SK-N-SH (cell line): ENCODE data around the gene PGAM2. TPM values are rescaled to one million over a fixed set of nuclear protein-coding genes. Genes with fewer than 3 reads are reported as not detected.

Source experiments
- CTCF ChIA-PET: fragments of 300-600, 350-600 bp; formaldehyde crosslinking; extraction: SDS; loops from one replicate; lab custom pipeline; 2021; lab: Yijun Ruan, JAX
- POLR2A ChIA-PET: fragments of 350-600 bp; sonication (Branson Sonifier 250); formaldehyde crosslinking; extraction: SDS; loops from one replicate; lab custom pipeline; 2020; ENCODE audit warnings: antibody characterized with exemption, inconsistent platforms; lab: Yijun Ruan, JAX
- DNase-seq: peaks from one replicate; pipeline ENCODE4 v3.0.0; 2012
- H2AFZ ChIP-seq: fragments of 200-600 bp; sonication (generic); 2 replicates; pipeline ENCODE4 v1.8.1; 2016; ENCODE audit warnings: antibody characterized with exemption, mild to moderate bottlenecking, low read depth
- H3F3A ChIP-seq: fragments of 200-600 bp; sonication (generic); replicated peaks from 2 replicates; pipeline ENCODE3; 2016; ENCODE audit warnings: antibody characterized with exemption, mild to moderate bottlenecking; ENCODE audit not compliant: insufficient read depth
- H3K27ac ChIP-seq, 2 experiments: fragments of 200-500 bp in 1 of 2; fragments of 200-600 bp in 1 of 2; sonication (Bioruptor generic) in 1 of 2; sonication (generic), shearing (Covaris generic) in 1 of 2; 2 replicates each; pipeline versions ENCODE4 v1.5.1 to v1.6.1; 2014 to 2016; ENCODE audit warnings: low read depth in 2 of 2, inconsistent platforms in 1 of 2, low read length in 1 of 2, mild to moderate bottlenecking in 1 of 2, mixed read lengths in 1 of 2
- H3K27me3 ChIP-seq: fragments of 200-600 bp; sonication (generic), shearing (Covaris generic); 2 replicates; pipeline ENCODE4 v1.6.1; 2016; ENCODE audit warnings: mixed run types; ENCODE audit not compliant: insufficient read depth
- H3K36me3 ChIP-seq, 2 experiments: fragments of 200-500 bp in 1 of 2; fragments of 200-600 bp in 1 of 2; sonication (Bioruptor generic) in 1 of 2; sonication (generic) in 1 of 2; replicated peaks in 1 of 2; 2 replicates each; pipeline versions ENCODE3 to v1.5.1; 2014 to 2016; ENCODE audit warnings: low read length in 1 of 2, mild to moderate bottlenecking in 1 of 2; ENCODE audit not compliant: insufficient read depth in 2 of 2, control insufficient read depth in 1 of 2
- H3K4me1 ChIP-seq, 2 experiments: fragments of 200-500 bp in 1 of 2; fragments of 200-600 bp in 1 of 2; sonication (Bioruptor generic) in 1 of 2; sonication (generic), shearing (Covaris generic) in 1 of 2; 2 replicates each; pipeline versions ENCODE4 v1.5.1 to v1.6.1; 2014 to 2016; ENCODE audit warnings: low read depth in 1 of 2, low read length in 1 of 2, mixed run types in 1 of 2; ENCODE audit not compliant: insufficient read depth in 2 of 2, control insufficient read depth in 1 of 2
- H3K4me2 ChIP-seq: fragments of 200-600 bp; sonication (generic), shearing (Covaris generic); 2 replicates; pipeline ENCODE4 v1.6.1; 2017; ENCODE audit warnings: mixed run types
- H3K4me3 ChIP-seq, 2 experiments: fragments of 200-500 bp in 1 of 2; fragments of 200-600 bp in 1 of 2; sonication (Bioruptor generic) in 1 of 2; sonication (generic), shearing (Covaris generic) in 1 of 2; 2 replicates each; pipeline versions ENCODE4 v1.5.1 to v1.8.1; 2014 to 2016; ENCODE audit warnings: low read depth in 2 of 2, inconsistent platforms in 1 of 2, low read length in 1 of 2, mild to moderate bottlenecking in 1 of 2, mixed read lengths in 1 of 2, moderate library complexity in 1 of 2
- H3K79me2 ChIP-seq: fragments of 200-600 bp; sonication (generic); 2 replicates; pipeline ENCODE4 v1.8.1; 2017; ENCODE audit warnings: mild to moderate bottlenecking; ENCODE audit not compliant: insufficient read depth
- H3K9ac ChIP-seq: fragments of 200-600 bp; sonication (generic); 2 replicates; pipeline ENCODE4 v1.6.1; 2017; ENCODE audit warnings: mixed run types
- H3K9me2 ChIP-seq: fragments of 200-600 bp; sonication (generic); 2 replicates; pipeline ENCODE4 v1.6.1; 2017; ENCODE audit warnings: mixed run types
- H3K9me3 ChIP-seq: fragments of 200-600 bp; sonication (generic); 2 replicates; pipeline ENCODE4 v1.6.1; 2017; ENCODE audit warnings: mixed run types, mild to moderate bottlenecking, moderate library complexity
- H4K20me1 ChIP-seq: fragments of 200-600 bp; sonication (generic); 2 replicates; pipeline ENCODE4 v1.6.1; 2017; ENCODE audit warnings: mild to moderate bottlenecking, mixed run types; ENCODE audit not compliant: insufficient read depth
- CTCF ChIP-seq: fragments of 200-600 bp; sonication (generic); IDR thresholded peaks from 2 replicates; pipeline ENCODE4 v1.6.1; 2017; ENCODE audit warnings: antibody characterized with exemption, mild to moderate bottlenecking, moderate library complexity
- FOXJ3 ChIP-seq: sonication (generic); formaldehyde crosslinking; IDR thresholded peaks from 2 replicates; pipeline ENCODE4 v1.5.1; 2020; ENCODE audit warnings: mild to moderate bottlenecking, missing genetic modification reagents
- IRF3 ChIP-seq: fragments of 150-350 bp; IDR thresholded peaks from 2 replicates; pipeline ENCODE4 v1.6.1; 2016; ENCODE audit warnings: mild to moderate bottlenecking, low read depth, low read length
- MXI1 ChIP-seq: IDR thresholded peaks from 2 replicates; pipeline ENCODE4 v1.6.1; 2012; ENCODE audit warnings: mild to moderate bottlenecking, low read depth, low read length, improper control_type of control experiment
- NFIC ChIP-seq: IDR thresholded peaks from 2 replicates; pipeline ENCODE4 v1.4.0; 2012; ENCODE audit warnings: borderline replicate concordance
- NRF1 ChIP-seq: IDR thresholded peaks from 2 replicates; pipeline ENCODE4 v1.6.1; 2012; ENCODE audit warnings: low read depth, mild to moderate bottlenecking, low read length
- RCOR1 ChIP-seq: fragments of 150-350 bp; IDR thresholded peaks from 2 replicates; pipeline ENCODE4 v1.6.1; 2017; ENCODE audit warnings: antibody characterized with exemption, low read length
- RXRA ChIP-seq: IDR thresholded peaks from 2 replicates; pipeline ENCODE4 v1.4.0; 2012; ENCODE audit warnings: low read depth, mild to moderate bottlenecking, borderline replicate concordance
- SMC3 ChIP-seq: IDR thresholded peaks from 2 replicates; pipeline ENCODE4 v1.6.1; 2012; ENCODE audit warnings: low read depth, low read length, improper control_type of control experiment
- TEAD4 ChIP-seq: IDR thresholded peaks from 2 replicates; pipeline ENCODE4 v1.4.0; 2012; ENCODE audit warnings: mild to moderate bottlenecking, borderline replicate concordance; ENCODE audit not compliant: insufficient read depth
- USF1 ChIP-seq: IDR thresholded peaks from 2 replicates; pipeline ENCODE4 v1.4.0; 2012; ENCODE audit warnings: low read depth, borderline replicate concordance
- USF2 ChIP-seq: fragments of 150-350 bp; IDR thresholded peaks from 2 replicates; pipeline ENCODE4 v1.6.1; 2017; ENCODE audit warnings: antibody characterized with exemption, low read length, low read depth, borderline replicate concordance
- YY1 ChIP-seq: IDR thresholded peaks from 2 replicates; pipeline ENCODE4 v1.4.0; 2012; ENCODE audit warnings: low read depth, mild to moderate bottlenecking
- WGBS: methylation state at CpG from one replicate; pipeline ENCODE4 v1.1.6; 2017; ENCODE audit warnings: low lambda C conversion rate; 5-methylcytosine and 5-hydroxymethylcytosine counted together
- polyA plus RNA-seq, 3 experiments: library from polyadenylated mRNA; depleted of rRNA; stranded (reverse); fragments of >200 nt; gene quantifications; 2 replicates each; pipeline ENCODE4 v1.2.3, GENCODE V29; 2012
- TF ChIP-seq, protein P1 (sequence below): IDR thresholded peaks from 2 replicates; pipeline ENCODE4 v1.4.0; 2012; ENCODE audit warnings: low read depth

Gene PGAM2
- polyA plus RNA-seq, 1 of the 3 experiments (the other 2 are of a cell fraction): 0.79 TPM

- POLR2A ChIA-PET: no interaction called here
- H3K27ac ChIP-seq: no peak overlapping the region
- peaks cover 41% of the 10 kb centered on the region for H3K79me2 ChIP-seq
- H3K27me3 ChIP-seq: no peaks in the 10 kb centered on the region
- peaks cover 7 to 33% of the 10 kb centered on the region in 2 experiments; a peak in 1 of 4 replicates for H3K4me1 ChIP-seq
- DNase-seq: peak; percentile 43
- H3K4me3 ChIP-seq: no peak overlapping the region
- peaks cover 23 to 66% of the 10 kb centered on the region in 2 experiments for H3K36me3 ChIP-seq
- H2AFZ ChIP-seq: no peak overlapping the region
- peaks cover 16% of the 10 kb centered on the region for H3F3A ChIP-seq
- H3K9me2 ChIP-seq: no peaks in the 10 kb centered on the region
- 84% methylated on average over 18 of the region's 21 CpGs for WGBS
- CTCF ChIA-PET: interaction anchor here (0.6 to 1.0 kb wide), 2 partner anchors 14 to 18 kb away, joined by 3 to 4 read pairs; no protein-coding TSS in a partner anchor
- no peak overlapping the region for H3K9ac ChIP-seq
- H3K9me3 ChIP-seq: no peaks in the 10 kb centered on the region
- TF ChIP-seq RCOR1 (no peak), IRF3 (no peak), FOXJ3 (CRISPR knock-in tag) (no peak), TEAD4 (no peak), MXI1 (no peak), NFIC (no peak), USF1 (no peak), RXRA (no peak), SMC3 (no peak), NRF1 (no peak), USF2 (no peak), CTCF (no peak), YY1 (no peak)
- TF ChIP-seq, protein P1, sequence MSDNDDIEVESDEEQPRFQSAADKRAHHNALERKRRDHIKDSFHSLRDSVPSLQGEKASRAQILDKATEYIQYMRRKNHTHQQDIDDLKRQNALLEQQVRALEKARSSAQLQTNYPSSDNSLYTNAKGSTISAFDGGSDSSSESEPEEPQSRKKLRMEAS: no peak
- H4K20me1 ChIP-seq: peaks cover 5% of the 10 kb centered on the region; the same call in 1 of the 2 replicates
- no peak overlapping the region for H3K4me2 ChIP-seq
Measured at GRCh38 chr7:44107961-44108767, 42.8 kb upstream of the PGAM2 start.
